Smooth muscle cell of trachea (primary cell): ENCODE data around the gene TSFM. TPM values are rescaled to one million over a fixed set of nuclear protein-coding genes. Genes with fewer than 3 reads are reported as not detected.

ENCODE experiments used
- total RNA-seq: library from RNA; depleted of rRNA; stranded (reverse); fragments of >200 nt; gene quantifications from 2 replicates; pipeline ENCODE4 v1.2.1, GENCODE V29; 2014

Gene TSFM
- 17.2 and 20.5 TPM in 2 replicates for total RNA-seq

GRCh38 chr12:57782608-57783465 lies at the start of gene TSFM:
Gene TSFM, plus strand, starts transcription at chr12:57782787. Its CDS starts 15 bp downstream, at chr12:57782802.

DNA sequence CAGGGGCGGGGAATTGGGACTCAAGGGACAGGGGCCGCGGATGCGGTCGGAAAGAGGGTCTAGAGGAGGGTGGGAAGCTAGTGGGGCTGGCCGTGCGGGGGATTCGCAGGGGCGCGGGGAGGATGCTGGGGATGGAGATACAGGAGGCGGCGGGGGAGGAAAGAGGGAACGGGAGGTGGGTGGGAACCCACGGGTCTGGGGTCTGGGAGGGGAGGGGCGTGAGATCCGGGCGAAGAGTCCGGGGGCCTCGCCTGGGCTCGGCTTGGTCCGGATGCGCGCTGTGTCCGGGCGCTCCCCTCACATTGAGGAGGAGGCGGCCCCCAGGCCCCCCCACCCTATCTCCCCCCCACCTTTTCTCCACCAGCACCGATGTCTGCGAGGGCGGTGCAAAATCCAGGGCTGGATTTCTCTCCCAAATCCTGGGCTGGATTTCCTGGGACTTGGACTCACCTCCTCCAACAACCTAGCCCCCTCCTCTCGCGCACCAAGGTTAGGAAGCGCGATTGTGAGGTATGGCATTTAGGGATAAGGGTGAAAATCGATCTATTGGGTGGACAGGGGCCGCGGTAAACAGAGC lies 43.8 kb upstream of the TSFM start, which contains the start of gene AGAP2:
AGAP2 (minus strand) TSS at position 82 of the 577 bp plus-strand sequence. CDS start 496 bp downstream, outside the sequence.

DNA sequence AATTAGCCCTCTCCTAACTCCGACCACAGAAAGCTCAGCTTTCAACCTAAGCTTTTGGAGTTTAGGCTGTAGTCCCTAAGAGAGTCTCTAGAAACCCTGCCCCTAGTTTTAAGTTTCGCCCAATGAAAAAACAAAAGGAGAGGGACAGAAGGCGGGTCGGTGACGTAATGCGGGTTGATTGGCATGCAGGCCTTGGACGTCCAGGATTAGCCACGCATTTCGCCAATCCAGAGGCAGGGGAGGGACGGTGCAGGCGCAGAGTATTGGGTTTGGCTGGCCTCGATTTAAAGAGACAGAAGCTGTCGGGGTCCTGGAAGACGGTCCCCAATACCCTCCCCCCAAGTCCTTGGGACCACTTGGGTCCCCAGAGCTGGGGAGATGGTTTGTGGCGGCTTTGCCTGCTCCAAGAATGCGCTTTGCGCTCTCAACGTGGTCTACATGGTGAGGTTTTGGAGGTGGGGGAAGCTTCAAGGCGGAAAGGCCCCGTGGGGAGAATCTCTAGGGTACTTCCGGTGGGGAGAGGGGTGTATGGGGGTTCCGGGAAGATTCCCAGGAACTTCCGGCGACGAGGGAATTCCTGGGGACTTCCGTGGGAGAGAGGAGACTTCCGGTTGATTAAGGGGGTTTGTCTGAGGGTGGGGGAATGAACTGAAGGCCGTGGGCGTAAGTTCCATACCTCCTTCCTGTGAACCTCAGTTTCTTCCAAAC lies 37.7 kb upstream of the TSFM start, which contains the start of gene TSPAN31:
TSPAN31 (plus strand) TSS at position 263 of the 708 bp plus-strand sequence; CDS start at position 379, 116 bp downstream.

DNA sequence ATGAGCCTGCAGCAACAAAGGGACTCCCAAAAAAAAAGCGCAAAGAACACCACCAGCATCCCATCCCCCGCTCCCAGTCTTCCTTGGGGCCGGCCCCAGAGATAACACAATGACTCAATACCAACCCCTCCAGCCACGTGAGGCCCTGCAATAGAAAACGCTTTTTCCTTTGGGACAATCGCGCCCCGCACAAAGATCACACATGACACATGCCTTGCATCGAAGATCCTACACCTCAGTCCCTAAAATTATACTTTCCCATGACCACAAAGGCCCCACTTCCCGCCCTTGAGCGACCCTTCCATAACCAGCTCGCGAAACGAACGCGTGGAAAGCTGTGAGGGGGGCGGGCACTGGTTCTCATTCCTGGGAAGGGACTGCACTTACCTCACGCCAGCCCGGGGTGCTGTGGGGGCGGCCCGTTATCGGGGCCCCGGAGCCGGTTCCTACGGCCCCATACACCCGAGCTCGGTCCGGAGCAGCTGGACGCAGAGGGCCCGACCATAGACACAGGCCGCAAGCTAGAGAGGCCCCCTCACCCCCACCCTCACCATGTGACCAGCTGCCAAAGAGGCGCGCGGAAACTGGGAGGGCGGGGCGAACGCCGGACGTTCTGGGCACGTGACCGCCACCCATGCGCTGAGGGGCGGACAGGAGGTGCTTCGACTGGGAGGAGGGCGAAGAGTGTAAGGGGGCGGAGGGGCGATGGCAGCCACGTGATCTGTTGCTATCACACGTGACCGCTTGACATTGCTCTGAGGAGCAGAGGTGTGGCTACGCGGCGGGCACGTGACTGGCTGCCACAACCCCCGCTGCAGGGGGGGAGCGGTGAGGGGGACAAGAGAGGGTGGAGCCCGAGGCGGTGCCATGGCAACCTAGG lies 30.6 kb upstream of the TSFM start, which contains the start of gene CDK4:
CDK4 (minus strand) TSS at position 523 of the 880 bp plus-strand sequence. CDS start 593 bp downstream, outside the sequence.

DNA sequence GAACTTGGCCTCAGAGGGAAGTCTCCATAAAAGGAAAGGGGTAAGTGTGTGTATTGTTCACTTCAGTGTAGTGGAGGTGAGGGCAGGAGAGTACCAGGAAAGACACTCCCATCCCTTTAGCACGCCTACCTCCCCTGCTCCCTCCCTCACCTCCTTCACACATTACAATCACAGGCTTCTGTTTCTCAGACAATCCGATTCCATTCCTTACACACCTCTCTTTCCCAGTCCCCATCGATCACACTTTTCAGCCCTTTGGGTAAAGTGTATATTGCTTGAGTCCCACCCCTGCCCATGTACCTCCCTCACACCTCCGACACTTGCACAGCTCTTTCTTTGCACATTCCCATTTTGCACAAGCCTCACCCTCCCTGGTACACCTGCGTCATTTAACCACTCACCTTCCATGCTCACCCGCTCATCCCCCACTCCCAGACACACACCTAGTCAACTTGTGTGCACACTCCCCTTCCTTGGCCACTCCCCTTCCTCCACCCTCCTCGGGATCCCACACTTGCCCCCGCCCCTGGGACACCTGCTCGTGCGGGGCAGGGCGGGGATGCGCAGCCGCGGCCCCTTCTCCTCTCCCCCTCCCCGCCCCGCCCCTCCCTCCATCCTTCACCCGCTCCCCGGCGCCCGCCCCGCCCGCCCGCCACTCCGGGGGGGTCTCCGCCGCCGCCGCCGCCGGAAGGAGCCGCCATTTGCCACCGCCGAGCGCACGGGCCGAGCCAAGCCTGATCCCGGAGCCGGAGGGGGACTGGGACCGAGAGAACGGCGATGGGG lies 28.0 kb upstream of the TSFM start, which contains the start of gene MARCHF9:
MARCHF9 (plus strand) TSS at position 693 of the 783 bp plus-strand sequence. CDS start 426 bp downstream, outside the sequence.

GRCh38 chr12:57766464-57767304 lies 15.9 kb upstream of the TSFM start, which contains the start of gene CYP27B1:
Gene CYP27B1, minus strand, starts transcription at chr12:57767078. Its CDS starts 37 bp downstream, at chr12:57767041.

DNA sequence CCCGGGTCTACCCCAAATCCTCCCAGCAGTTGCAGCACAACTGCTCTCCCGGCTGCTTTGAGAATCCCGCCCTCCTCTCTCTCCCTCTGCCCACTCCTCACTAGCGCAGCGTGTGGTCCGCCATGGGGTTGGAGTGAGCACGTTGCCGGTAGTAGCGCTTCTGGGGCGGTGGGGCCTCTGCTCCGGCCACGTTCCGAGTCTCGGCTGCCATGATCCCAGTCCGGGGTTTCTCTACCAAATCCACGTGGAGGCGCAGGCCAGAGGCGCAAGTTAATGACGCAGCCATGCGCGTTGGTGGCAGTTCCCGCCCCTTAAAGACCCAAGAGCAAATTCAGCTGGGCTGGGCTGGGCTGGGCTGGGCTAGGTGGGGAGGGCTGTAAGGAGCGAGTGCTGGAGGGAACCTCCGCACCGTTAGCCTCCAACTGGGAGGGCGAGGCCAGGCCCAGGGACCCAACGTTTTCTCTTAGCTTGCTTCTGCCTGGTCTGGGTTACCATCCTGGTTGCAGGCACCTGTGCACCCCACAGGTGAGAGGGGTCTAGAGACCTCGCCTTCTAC lies 10.6 kb upstream of the TSFM start, which contains the start of gene METTL1:
METTL1 (minus strand) TSS at position 233 of the 556 bp plus-strand sequence; CDS start at position 211, 22 bp downstream.

GRCh38 chr12:57772429-57773322 lies 9.9 kb upstream of the TSFM start, which contains the start of gene EEF1AKMT3:
Gene EEF1AKMT3, plus strand, starts transcription at chr12:57772614. Its CDS starts 111 bp downstream, at chr12:57772725.

GRCh38 chr12:57846577-57847319 lies 64.2 kb downstream of the TSFM start, which contains the start of gene CTDSP2:
Gene CTDSP2, minus strand, starts transcription at chr12:57846729. Its CDS starts 294 bp downstream, at chr12:57846435.

Other genes with a start within 250 kb of the TSFM start
- gene DCTN2, start 235.6 kb upstream of the TSFM start, total RNA-seq: 139 and 156 TPM in 2 replicates
- gene KIF5A, start 232.7 kb upstream of the TSFM start, total RNA-seq: 0.44 and 0.66 TPM in 2 replicates
- 17.0 and 20.2 TPM in 2 replicates for gene PIP4K2C, start 191.6 kb upstream of the TSFM start, total RNA-seq
- gene DTX3, start 178.0 kb upstream of the TSFM start, total RNA-seq: 16.9 and 25.0 TPM in 2 replicates
- gene ARHGEF25, start 171.4 kb upstream of the TSFM start, total RNA-seq: 24.4 and 51.1 TPM in 2 replicates
- gene B4GALNT1, start 149.6 kb upstream of the TSFM start, total RNA-seq: 0.58 and 1.3 TPM in 2 replicates
- 283 and 289 TPM in 2 replicates for gene OS9, start 88.7 kb upstream of the TSFM start, total RNA-seq
- gene AGAP2, start 44.0 kb upstream of the TSFM start, total RNA-seq: 0.15 and 0.50 TPM in 2 replicates
- 66.8 and 85.3 TPM in 2 replicates for gene TSPAN31, start 37.7 kb upstream of the TSFM start, total RNA-seq
- gene CDK4, start 30.5 kb upstream of the TSFM start, total RNA-seq: 281 and 285 TPM in 2 replicates
- 2.9 and 5.1 TPM in 2 replicates for gene MARCHF9, start 27.7 kb upstream of the TSFM start, total RNA-seq
- gene CYP27B1, start 15.7 kb upstream of the TSFM start, total RNA-seq: 0.15 and 0.33 TPM in 2 replicates
- gene METTL1, start 10.7 kb upstream of the TSFM start, total RNA-seq: 3.6 and 6.3 TPM in 2 replicates
- 9.3 and 10.3 TPM in 2 replicates for gene EEF1AKMT3, start 10.2 kb upstream of the TSFM start, total RNA-seq
- 5.1 and 5.5 TPM in 2 replicates for gene AVIL, start 35.9 kb downstream of the TSFM start, total RNA-seq
- gene CTDSP2, start 63.9 kb downstream of the TSFM start, total RNA-seq: 94.2 and 111 TPM in 2 replicates
- 6.9 and 19.2 TPM in 2 replicates for gene ATP23, start 158.8 kb downstream of the TSFM start, total RNA-seq